Measurements from ENCODE around the gene SLC25A18. TPM values are rescaled to one million over a fixed set of nuclear protein-coding genes. Genes with fewer than 3 reads are reported as not detected.

Gene SLC25A18
- polyA plus RNA-seq, 1 experiment = not detected

DNA sequence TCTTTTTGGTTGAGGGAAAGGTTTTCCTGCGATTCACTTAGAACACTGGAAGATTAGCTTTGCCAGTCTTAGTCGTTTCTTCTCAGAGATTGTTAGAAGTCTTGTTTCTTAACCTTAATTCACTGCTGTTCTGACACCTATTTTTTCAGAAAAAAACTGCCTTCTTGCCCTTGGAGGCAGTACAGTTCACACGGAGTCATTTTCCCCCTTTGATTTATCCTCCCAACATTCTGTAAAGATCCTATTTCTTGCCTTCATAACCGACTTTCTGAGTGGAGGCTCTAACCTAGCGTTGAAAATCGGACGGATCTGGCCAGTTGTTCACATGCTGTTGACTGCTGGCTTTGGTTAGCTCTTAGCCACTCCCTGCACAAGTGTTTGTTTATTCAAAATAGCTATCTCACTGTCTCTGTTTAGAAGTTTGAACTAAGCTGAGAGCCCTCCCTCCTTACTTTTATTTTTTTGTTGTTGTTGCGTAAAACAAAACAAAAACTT is 76.0 kb downstream of the SLC25A18 start:
- H3K9me3 ChIP-seq (ENCODE audit: control insufficient read depth, insufficient read depth, low read length) = no peaks in the 10 kb centered on the region; the same call in none of the 2 replicates
- ChIA-PET CTCF (interaction anchor here (0.6 to 0.8 kb wide), 3 partner anchors 13 to 100 kb away, joined by 3 to 9 read pairs (median 3); no protein-coding TSS in a partner anchor), POLR2A (interaction anchor here (0.5 to 1.1 kb wide), 6 partner anchors 11 to 88 kb away, joined by 3 to 9 read pairs (median 3); partner anchors contain the start of gene ATP6V1E1)
- DNase-seq (ENCODE audit: low read depth, low spot score) = peak; percentile 30
- H3K27ac ChIP-seq (ENCODE audit: low read depth, low read length) = peak overlapping the region; percentile 99
- H3K27me3 ChIP-seq (ENCODE audit: control insufficient read depth, insufficient read depth, low read length) = no peaks in the 10 kb centered on the region
- TF ChIP-seq, protein P1, sequence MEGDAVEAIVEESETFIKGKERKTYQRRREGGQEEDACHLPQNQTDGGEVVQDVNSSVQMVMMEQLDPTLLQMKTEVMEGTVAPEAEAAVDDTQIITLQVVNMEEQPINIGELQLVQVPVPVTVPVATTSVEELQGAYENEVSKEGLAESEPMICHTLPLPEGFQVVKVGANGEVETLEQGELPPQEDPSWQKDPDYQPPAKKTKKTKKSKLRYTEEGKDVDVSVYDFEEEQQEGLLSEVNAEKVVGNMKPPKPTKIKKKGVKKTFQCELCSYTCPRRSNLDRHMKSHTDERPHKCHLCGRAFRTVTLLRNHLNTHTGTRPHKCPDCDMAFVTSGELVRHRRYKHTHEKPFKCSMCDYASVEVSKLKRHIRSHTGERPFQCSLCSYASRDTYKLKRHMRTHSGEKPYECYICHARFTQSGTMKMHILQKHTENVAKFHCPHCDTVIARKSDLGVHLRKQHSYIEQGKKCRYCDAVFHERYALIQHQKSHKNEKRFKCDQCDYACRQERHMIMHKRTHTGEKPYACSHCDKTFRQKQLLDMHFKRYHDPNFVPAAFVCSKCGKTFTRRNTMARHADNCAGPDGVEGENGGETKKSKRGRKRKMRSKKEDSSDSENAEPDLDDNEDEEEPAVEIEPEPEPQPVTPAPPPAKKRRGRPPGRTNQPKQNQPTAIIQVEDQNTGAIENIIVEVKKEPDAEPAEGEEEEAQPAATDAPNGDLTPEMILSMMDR (IDR thresholded peaks at IDR 0.05; ENCODE audit: low read depth, low read length) = no peak
- peak overlapping the region; percentile 88 for H3K4me3 ChIP-seq (ENCODE audit: low read depth, low read length)

Other genes with a start within 250 kb of the SLC25A18 start
- gene CECR2, start 194.0 kb upstream of the SLC25A18 start, polyA plus RNA-seq (2011; rRNA removed) = not detected in 2 replicates
- gene ATP6V1E1, start 65.3 kb downstream of the SLC25A18 start, polyA plus RNA-seq (2011; rRNA removed) = 194 and 198 TPM in 2 replicates
- 64.1 and 66.0 TPM in 2 replicates for gene BCL2L13, start 75.3 kb downstream of the SLC25A18 start, polyA plus RNA-seq (2011; rRNA removed)
- gene BID, start 211.0 kb downstream of the SLC25A18 start, polyA plus RNA-seq (2011; rRNA removed) = 65.3 and 88.5 TPM in 2 replicates

All from AG04450 (cell line).